K562 (cell line): ENCODE measurements around the gene SCGB2B2.

Experiments
- POLR2AphosphoS5 ChIP-seq: IDR thresholded peaks from 2 replicates; pipeline ENCODE4 v1.6.1; 2011; ENCODE audit warnings: mild to moderate bottlenecking, low read depth, low read length, moderate library complexity; ENCODE audit not compliant: control insufficient read depth, insufficient read depth
- ZNF561 ChIP-seq: fragments of 450-650 bp; formaldehyde crosslinking; conservative IDR thresholded peaks from 2 replicates; pipeline ENCODE4 v1.4.0; 2020; ENCODE audit warnings: mild to moderate bottlenecking, moderate library complexity

- TF ChIP-seq POLR2AphosphoS5 (no peak), ZNF561 (CRISPR knock-in tag) (no peak)
These were observed 14.0 kb downstream of the SCGB2B2 start for GRCh38 chr19:34662919-34663318.
